ENCODE data around the gene FDPS.

FDPS gene

DNA sequence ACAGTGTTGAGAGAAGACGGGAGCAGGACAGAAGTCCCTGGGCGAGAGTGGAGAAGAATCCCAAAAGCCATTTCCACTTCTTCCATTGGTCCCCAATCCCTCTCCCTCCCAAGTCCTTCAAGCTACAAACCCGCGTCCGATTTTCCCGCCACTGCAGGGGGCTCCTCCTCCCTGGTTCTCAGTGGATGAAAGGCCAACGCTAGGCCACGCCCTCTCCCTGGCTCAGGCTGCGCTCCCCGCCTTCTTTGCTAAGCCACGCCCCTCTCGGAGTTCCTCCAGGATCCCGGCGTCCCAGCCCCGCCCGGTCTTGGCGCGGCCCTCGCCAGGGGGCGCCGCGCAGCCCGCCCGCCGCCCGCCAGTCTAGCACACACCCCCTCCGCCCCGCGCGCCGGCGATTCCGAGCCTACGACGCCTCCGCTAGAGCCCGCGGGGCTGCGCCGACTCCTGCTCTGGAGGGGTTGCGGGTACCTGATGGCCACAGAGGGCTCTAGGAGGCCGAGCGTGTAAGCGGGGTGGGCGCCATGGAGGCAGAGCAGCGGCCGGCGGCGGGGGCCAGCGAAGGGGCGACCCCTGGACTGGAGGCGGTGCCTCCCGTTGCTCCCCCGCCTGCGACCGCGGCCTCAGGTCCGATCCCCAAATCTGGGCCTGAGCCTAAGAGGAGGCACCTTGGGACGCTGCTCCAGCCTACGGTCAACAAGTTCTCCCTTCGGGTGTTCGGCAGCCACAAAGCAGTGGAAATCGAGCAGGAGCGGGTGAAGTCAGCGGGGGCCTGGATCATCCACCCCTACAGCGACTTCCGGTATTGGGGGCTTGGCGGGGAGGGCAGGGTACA lies 31.4 kb upstream of the FDPS start, which contains the start of gene HCN3 (continued):
- TF ChIP-seq, protein P1, sequence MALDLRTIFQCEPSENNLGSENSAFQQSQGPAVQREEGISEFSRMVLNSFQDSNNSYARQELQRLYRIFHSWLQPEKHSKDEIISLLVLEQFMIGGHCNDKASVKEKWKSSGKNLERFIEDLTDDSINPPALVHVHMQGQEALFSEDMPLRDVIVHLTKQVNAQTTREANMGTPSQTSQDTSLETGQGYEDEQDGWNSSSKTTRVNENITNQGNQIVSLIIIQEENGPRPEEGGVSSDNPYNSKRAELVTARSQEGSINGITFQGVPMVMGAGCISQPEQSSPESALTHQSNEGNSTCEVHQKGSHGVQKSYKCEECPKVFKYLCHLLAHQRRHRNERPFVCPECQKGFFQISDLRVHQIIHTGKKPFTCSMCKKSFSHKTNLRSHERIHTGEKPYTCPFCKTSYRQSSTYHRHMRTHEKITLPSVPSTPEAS (tag by site-specific recombination; IDR thresholded peaks at IDR 0.05), result no peak
- TF ChIP-seq PRDM1 (tag by site-specific recombination; IDR thresholded peaks at IDR 0.05) (no peak), ZNF529 (tag by site-specific recombination; IDR thresholded peaks at IDR 0.05; ENCODE audit: insufficient replicate concordance) (no peak), ZNF146 (tag by site-specific recombination; IDR thresholded peaks at IDR 0.05) (no peak)

DNA sequence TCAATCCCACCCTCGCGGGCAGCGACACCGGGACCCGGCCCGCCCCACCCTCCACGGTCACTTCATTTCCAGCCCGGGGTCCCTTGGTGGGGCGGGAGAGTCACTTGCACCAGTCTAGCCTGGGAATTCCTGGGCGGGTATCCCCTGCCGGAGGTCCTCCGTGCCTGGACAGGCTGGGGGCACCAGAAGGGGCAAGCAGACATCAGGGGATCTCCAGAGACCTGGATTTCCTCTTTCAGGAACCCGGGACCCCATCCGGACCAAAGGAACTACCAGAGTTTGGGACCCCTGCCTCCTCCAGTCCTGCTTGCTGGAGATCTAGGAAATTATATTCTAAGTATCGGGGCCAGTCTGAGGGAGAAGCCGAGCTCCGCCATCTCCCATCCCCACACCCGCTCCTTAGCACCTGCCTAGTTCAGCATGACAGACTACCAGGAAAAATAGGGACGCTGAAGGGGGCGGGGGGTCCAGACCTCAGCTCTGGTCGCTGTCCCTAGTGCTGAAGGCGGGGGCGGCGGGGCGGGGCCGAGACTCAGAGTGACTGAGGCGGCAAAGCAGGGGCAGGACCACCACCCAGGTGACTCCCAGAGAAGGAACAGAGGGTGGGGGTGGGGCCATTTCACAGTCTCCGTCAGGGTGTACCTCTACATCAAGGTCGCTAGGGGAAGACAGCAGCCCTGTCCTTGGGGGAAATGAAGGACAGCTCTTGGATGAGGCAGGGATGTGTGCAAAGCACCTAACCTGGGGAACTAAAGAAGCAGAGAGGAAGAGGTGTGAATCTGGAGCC lies 30.6 kb upstream of the FDPS start:
- H3K27ac ChIP-seq (ENCODE audit: extremely low read depth, low read depth, low read length), result peak overlapping the region; percentile 58; the same call in 1 of the 2 replicates
- ChIA-PET POLR2A (interaction anchor here (0.6 to 1.3 kb wide), 6 partner anchors 15 to 278 kb away, joined by 3 to 7 read pairs (median 3); partner anchors contain the start of genes FDPS and SCAMP3), CTCF (interaction anchor here (0.6 to 1.8 kb wide), 7 partner anchors 19 to 53 kb away, joined by 3 to 9 read pairs (median 4); no protein-coding TSS in a partner anchor)
- TF ChIP-seq ZNF660 (tag by site-specific recombination; IDR thresholded peaks at IDR 0.05) (no peak), SP2 (tag by site-specific recombination; IDR thresholded peaks at IDR 0.05) (peak; percentile 65; the same call in 1 of the 2 replicates), ZNF221 (tag by site-specific recombination; IDR thresholded peaks at IDR 0.05; ENCODE audit: borderline replicate concordance) (no peak), ZNF501 (tag by site-specific recombination; IDR thresholded peaks at IDR 0.05) (no peak), ZNF140 (tag by site-specific recombination; IDR thresholded peaks at IDR 0.05) (no peak), ZNF214 (tag by site-specific recombination; IDR thresholded peaks at IDR 0.05; ENCODE audit: borderline replicate concordance) (no peak), ZBTB20 (tag by site-specific recombination; IDR thresholded peaks at IDR 0.05) (peak; percentile 69; the same call in 1 of the 2 replicates), ZNF416 (tag by site-specific recombination; IDR thresholded peaks at IDR 0.05) (no peak), ZNF558 (tag by site-specific recombination; IDR thresholded peaks at IDR 0.05) (no peak), KLF10 (tag by site-specific recombination; IDR thresholded peaks at IDR 0.05) (0 out of 2 replicates have a peak, but pooled peaks have one; percentile 17), ZNF623 (tag by site-specific recombination; IDR thresholded peaks at IDR 0.05) (no peak), ZNF548 (tag by site-specific recombination; IDR thresholded peaks at IDR 0.05) (no peak), ZNF354C (tag by site-specific recombination; IDR thresholded peaks at IDR 0.05; ENCODE audit: borderline replicate concordance, low read depth) (no peak), ZNF274 (IDR thresholded peaks at IDR 0.05; ENCODE audit: low read length) (no peak), ZNF274 (tag by site-specific recombination; IDR thresholded peaks at IDR 0.05; ENCODE audit: borderline replicate concordance) (no peak), ZNF510 (tag by site-specific recombination; IDR thresholded peaks at IDR 0.05; ENCODE audit: insufficient replicate concordance) (no peak), ZNF707 (tag by site-specific recombination; IDR thresholded peaks at IDR 0.05) (no peak), ZNF837 (tag by site-specific recombination; IDR thresholded peaks at IDR 0.05) (no peak)
- TF ChIP-seq, protein P2, sequence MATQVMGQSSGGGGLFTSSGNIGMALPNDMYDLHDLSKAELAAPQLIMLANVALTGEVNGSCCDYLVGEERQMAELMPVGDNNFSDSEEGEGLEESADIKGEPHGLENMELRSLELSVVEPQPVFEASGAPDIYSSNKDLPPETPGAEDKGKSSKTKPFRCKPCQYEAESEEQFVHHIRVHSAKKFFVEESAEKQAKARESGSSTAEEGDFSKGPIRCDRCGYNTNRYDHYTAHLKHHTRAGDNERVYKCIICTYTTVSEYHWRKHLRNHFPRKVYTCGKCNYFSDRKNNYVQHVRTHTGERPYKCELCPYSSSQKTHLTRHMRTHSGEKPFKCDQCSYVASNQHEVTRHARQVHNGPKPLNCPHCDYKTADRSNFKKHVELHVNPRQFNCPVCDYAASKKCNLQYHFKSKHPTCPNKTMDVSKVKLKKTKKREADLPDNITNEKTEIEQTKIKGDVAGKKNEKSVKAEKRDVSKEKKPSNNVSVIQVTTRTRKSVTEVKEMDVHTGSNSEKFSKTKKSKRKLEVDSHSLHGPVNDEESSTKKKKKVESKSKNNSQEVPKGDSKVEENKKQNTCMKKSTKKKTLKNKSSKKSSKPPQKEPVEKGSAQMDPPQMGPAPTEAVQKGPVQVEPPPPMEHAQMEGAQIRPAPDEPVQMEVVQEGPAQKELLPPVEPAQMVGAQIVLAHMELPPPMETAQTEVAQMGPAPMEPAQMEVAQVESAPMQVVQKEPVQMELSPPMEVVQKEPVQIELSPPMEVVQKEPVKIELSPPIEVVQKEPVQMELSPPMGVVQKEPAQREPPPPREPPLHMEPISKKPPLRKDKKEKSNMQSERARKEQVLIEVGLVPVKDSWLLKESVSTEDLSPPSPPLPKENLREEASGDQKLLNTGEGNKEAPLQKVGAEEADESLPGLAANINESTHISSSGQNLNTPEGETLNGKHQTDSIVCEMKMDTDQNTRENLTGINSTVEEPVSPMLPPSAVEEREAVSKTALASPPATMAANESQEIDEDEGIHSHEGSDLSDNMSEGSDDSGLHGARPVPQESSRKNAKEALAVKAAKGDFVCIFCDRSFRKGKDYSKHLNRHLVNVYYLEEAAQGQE (tag by site-specific recombination; IDR thresholded peaks at IDR 0.05), result peak; percentile 96
- TF ChIP-seq, protein P3, sequence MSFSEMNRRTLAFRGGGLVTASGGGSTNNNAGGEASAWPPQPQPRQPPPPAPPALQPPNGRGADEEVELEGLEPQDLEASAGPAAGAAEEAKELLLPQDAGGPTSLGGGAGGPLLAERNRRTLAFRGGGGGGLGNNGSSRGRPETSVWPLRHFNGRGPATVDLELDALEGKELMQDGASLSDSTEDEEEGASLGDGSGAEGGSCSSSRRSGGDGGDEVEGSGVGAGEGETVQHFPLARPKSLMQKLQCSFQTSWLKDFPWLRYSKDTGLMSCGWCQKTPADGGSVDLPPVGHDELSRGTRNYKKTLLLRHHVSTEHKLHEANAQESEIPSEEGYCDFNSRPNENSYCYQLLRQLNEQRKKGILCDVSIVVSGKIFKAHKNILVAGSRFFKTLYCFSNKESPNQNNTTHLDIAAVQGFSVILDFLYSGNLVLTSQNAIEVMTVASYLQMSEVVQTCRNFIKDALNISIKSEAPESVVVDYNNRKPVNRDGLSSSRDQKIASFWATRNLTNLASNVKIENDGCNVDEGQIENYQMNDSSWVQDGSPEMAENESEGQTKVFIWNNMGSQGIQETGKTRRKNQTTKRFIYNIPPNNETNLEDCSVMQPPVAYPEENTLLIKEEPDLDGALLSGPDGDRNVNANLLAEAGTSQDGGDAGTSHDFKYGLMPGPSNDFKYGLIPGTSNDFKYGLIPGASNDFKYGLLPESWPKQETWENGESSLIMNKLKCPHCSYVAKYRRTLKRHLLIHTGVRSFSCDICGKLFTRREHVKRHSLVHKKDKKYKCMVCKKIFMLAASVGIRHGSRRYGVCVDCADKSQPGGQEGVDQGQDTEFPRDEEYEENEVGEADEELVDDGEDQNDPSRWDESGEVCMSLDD (tag by site-specific recombination; IDR thresholded peaks at IDR 0.05), result no peak
- TF ChIP-seq, protein P4, sequence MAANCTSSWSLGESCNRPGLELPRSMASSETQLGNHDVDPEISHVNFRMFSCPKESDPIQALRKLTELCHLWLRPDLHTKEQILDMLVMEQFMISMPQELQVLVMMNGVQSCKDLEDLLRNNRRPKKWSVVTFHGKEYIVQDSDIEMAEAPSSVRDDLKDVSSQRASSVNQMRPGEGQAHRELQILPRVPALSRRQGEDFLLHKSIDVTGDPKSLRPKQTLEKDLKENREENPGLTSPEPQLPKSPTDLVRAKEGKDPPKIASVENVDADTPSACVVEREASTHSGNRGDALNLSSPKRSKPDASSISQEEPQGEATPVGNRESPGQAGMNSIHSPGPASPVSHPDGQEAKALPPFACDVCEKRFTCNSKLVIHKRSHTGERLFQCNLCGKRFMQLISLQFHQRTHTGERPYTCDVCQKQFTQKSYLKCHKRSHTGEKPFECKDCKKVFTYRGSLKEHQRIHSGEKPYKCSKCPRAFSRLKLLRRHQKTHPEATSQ (tag by site-specific recombination; IDR thresholded peaks at IDR 0.05), result no peak

More for the DNA sequence above, 30.6 kb upstream of the FDPS start:
- Histone ChIP-seq H3K9me3 (ENCODE audit: control insufficient read depth, insufficient read depth, low read depth, low read length) (no peaks in the 10 kb centered on the region), H3K4me1 (ENCODE audit: control insufficient read depth, insufficient read depth, low read length) (no peaks in the 10 kb centered on the region), H3K36me3 (ENCODE audit: control insufficient read depth in 2 of 2, insufficient read depth in 1 of 2, low read length in 2 of 2) (peaks cover 0 to 5% of the 10 kb centered on the region in 2 experiments; a peak in 1 of 3 replicates), H3K4me3 (ENCODE audit: low read depth, low read length) (peak overlapping the region; percentile 75)

Measured in HEK293 (cell line).